Measurements from ENCODE around the gene IL16. TPM values are rescaled to one million over a fixed set of nuclear protein-coding genes. Genes with fewer than 3 reads are reported as not detected.

The IL16 gene
- total RNA-seq, 6 experiments from 2014 or later: 2.0 to 6.8 (median 3.2) TPM

DNA sequence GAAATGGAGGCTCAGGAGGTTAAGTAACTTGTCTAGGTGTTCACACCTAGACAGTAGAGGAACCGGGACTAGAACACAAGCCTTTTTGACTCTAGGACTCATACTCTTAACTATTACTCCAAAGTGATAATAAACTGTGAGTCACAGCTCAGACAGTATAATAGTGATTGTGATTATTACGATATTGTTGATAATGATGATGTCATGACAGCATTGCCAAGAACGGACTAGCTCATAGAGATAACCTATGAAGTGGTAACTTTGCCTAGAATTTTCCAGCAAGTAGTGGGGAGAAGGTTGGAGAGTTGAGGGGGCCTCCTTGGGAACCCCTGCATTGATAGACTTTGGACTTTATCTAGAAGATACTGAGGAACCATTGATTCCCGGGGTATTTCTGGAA, 93.2 kb downstream of the IL16 start:
- ATAC-seq (no peak), DNase-seq (no peak)
- Histone ChIP-seq H3K36me3 (no peaks in the 10 kb centered on the region), H3K9me3 (no peaks in the 10 kb centered on the region), H3K27me3 (no peaks in the 10 kb centered on the region), H3K4me3 (no peak overlapping the region), H3K27ac (no peak overlapping the region), H3K4me1 (peaks cover 0 to 4% (median 0%) of the 10 kb centered on the region in 4 donors)
- TF ChIP-seq, protein P1, sequence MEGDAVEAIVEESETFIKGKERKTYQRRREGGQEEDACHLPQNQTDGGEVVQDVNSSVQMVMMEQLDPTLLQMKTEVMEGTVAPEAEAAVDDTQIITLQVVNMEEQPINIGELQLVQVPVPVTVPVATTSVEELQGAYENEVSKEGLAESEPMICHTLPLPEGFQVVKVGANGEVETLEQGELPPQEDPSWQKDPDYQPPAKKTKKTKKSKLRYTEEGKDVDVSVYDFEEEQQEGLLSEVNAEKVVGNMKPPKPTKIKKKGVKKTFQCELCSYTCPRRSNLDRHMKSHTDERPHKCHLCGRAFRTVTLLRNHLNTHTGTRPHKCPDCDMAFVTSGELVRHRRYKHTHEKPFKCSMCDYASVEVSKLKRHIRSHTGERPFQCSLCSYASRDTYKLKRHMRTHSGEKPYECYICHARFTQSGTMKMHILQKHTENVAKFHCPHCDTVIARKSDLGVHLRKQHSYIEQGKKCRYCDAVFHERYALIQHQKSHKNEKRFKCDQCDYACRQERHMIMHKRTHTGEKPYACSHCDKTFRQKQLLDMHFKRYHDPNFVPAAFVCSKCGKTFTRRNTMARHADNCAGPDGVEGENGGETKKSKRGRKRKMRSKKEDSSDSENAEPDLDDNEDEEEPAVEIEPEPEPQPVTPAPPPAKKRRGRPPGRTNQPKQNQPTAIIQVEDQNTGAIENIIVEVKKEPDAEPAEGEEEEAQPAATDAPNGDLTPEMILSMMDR (IDR thresholded peaks at IDR 0.05): no peak
- TF ChIP-seq POLR2A (IDR thresholded peaks at IDR 0.05): no peak
- WGBS (ENCODE audit: insufficient coverage, low coverage, low lambda C conversion rate, missing lambda C conversion rate): 88% methylated on average over 4 of the region's 4 CpGs
- intact Hi-C loops (cut with DNase I): no loop called here

DNA sequence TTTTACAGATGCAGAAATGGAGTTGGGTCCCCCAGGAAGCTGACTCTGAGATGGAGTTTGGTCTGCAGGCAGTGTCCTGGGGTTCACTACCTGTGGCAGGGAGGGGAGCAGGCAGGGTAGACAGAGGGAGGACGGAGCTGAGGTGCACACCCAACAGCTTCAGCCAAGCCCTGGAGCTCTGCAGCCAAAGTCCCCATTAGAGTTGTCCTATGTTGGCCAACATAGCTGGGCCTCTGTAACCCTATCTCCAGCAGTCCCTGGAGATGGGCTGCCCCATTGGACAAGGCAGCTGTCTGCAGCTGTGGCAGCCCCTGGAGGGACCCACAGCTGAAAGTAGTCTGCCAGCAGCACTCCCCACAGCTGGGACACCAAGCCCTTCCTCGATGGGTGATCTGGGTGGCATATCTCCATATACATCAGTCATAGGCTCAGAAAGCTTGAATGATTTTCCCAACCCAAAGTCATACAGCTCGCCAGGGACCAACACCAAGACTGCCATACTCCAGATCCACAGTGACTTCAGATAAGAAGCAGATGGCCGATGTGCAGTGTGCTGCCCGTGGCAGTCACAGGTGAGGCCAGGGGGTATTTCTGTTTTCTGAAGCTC, 95.3 kb downstream of the IL16 start:
- H3K27me3 ChIP-seq: no peaks in the 10 kb centered on the region
- 86% methylated on average over 4 of the region's 5 CpGs for WGBS (ENCODE audit: insufficient coverage, low coverage, low lambda C conversion rate, missing lambda C conversion rate)
- no peaks in the 10 kb centered on the region for H3K36me3 ChIP-seq
- ATAC-seq: no peak
- intact Hi-C loops (cut with DNase I): no loop called here
- H3K9me3 ChIP-seq: no peaks in the 10 kb centered on the region
- H3K27ac ChIP-seq: no peak overlapping the region
- TF ChIP-seq, protein P1 (IDR thresholded peaks at IDR 0.05): no peak
- no peak for TF ChIP-seq POLR2A (IDR thresholded peaks at IDR 0.05)
- H3K4me3 ChIP-seq: no peak overlapping the region
- peaks cover 0 to 4% (median 0%) of the 10 kb centered on the region in 4 donors for H3K4me1 ChIP-seq
- no peak for DNase-seq

DNA sequence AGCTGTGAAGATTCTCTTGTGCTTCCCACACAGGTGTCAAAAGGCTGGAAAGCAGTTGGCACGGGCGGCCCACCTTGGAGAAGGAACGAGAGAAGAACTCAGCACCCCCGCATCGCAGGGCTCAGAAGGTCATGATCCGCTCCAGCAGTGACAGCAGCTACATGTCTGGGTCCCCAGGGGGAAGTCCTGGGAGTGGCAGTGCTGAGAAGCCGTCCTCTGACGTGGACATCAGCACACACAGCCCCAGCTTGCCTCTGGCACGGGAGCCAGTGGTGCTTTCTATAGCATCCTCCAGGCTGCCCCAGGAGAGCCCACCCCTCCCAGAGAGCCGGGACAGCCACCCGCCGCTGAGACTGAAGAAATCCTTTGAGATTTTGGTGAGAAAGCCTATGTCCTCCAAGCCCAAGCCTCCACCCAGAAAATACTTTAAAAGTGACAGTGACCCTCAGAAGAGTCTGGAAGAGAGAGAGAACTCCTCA, 95.9 kb downstream of the IL16 start:
- Histone ChIP-seq H3K27me3 (no peaks in the 10 kb centered on the region), H3K9me3 (no peaks in the 10 kb centered on the region), H3K27ac (no peak overlapping the region), H3K4me1 (peaks cover 0 to 4% (median 0%) of the 10 kb centered on the region in 4 donors), H3K4me3 (no peak overlapping the region), H3K36me3 (no peaks in the 10 kb centered on the region)
- ATAC-seq: peak in 2 of 4 donors; percentile 10 to 15
- no peak for TF ChIP-seq POLR2A (IDR thresholded peaks at IDR 0.05)
- TF ChIP-seq, protein P1 (IDR thresholded peaks at IDR 0.05): no peak
- intact Hi-C loops (cut with DNase I): no loop called here
- no peak for DNase-seq
- 100% methylated on average over 2 of the region's 12 CpGs for WGBS (ENCODE audit: insufficient coverage, low coverage, low lambda C conversion rate, missing lambda C conversion rate)

DNA sequence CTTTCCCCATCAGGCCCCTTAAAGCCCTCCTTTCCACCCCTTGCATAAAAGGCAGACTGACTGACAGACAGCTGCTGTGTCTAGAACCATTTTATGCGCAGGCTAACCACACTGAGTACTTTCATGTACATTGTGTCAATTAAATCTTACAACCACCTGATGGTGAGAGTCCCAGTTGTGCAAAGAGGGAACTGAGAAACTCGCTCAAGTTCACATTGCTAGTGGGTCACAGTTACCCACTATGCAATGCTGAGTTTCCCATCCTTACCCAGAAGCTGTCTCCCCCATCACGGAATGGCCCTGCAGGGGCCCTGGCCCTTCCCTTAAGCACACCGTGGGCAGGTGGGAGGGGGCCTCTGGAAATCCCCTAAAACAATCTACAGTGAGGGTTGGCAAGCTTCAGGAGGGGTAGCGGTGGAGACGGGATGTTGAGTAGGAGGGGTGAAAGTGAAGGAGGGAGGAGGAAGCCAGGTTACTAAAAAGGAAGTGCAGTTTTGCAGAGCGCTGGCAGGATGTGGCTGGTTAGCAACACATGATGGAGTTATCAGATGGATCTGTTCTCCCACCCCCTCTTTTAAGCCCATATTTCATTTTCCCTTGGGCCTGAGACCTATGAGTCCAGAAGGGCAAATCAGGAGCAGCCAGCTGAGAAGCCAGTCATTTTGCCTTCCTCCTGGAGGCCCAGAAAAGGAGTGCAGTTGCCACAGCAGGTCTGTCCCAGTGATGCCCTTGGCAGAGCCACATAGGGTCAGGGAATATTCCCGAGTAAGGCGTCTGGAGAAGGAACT, 97.2 kb downstream of the IL16 start:
- Histone ChIP-seq H3K36me3 (no peaks in the 10 kb centered on the region), H3K27ac (peak overlapping the region in 2 of 3 donors; percentile 38 to 48), H3K27me3 (no peaks in the 10 kb centered on the region), H3K4me1 (peaks cover 0 to 9% (median 0%) of the 10 kb centered on the region in 4 donors), H3K9me3 (no peaks in the 10 kb centered on the region), H3K4me3 (no peak overlapping the region)
- DNase-seq (no peak), ATAC-seq (peak; percentile 23 to 43 (median 35))
- TF ChIP-seq, protein P1 (IDR thresholded peaks at IDR 0.05): no peak
- TF ChIP-seq POLR2A (IDR thresholded peaks at IDR 0.05): no peak
- 49% methylated on average over 7 of the region's 9 CpGs for WGBS (ENCODE audit: insufficient coverage, low coverage, low lambda C conversion rate, missing lambda C conversion rate)
- intact Hi-C loops (cut with DNase I): no loop called here
